Stimulated activated CD8-positive, alpha-beta memory T cell treated with anti-CD3 and anti-CD28 coated beads, Interleukin-2, amount 100 ng/mL, for 1 hour (primary cell): ENCODE measurements around the gene SLC33A1.
"Not testable (repeated sequence)": the region's sequence is repeated elsewhere in the genome, so short reads cannot be mapped to it uniquely, and the experiment has no call there.

Experiments used
- DNase-seq, 2 donors: peaks; one replicate each; pipeline ENCODE4 v3.0.0-alpha.2; 2020; ENCODE audit warnings: low read depth in 2 of 2

SLC33A1 gene

GRCh38 chr3:155862290-155862982, 8.2 kb upstream of the SLC33A1 start:
- DNase-seq = peak; percentile 27 to 45

GRCh38 chr3:155861476-155862183, 7.4 kb upstream of the SLC33A1 start:
- DNase-seq = no peak

- DNase-seq = not testable (repeated sequence)
Measured at GRCh38 chr3:155860424-155860823, 6.2 kb upstream of the SLC33A1 start.

DNA sequence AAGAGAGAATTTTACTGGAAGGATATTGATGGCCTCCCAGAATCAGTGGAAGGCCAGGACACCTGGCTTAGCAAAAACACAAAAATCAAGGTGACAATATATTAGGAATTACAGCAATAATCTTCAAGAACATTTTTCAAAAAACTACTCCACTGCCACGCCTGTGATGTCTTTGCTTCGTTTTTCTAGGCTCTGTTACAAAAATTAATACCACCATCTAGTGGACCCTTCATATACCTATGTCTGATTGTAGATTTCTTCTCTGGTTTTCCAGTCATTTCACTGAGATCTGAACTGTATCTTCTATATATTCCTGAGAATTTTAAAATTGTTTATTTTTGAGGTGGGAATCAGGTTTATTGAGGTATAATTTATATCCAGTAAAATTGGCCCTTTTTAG, 5.6 kb upstream of the SLC33A1 start:
- DNase-seq = no peak

GRCh38 chr3:155853214-155854140, 750 bp downstream of the SLC33A1 start:
- DNase-seq = peak in 1 of 2 donors; percentile 4

DNA sequence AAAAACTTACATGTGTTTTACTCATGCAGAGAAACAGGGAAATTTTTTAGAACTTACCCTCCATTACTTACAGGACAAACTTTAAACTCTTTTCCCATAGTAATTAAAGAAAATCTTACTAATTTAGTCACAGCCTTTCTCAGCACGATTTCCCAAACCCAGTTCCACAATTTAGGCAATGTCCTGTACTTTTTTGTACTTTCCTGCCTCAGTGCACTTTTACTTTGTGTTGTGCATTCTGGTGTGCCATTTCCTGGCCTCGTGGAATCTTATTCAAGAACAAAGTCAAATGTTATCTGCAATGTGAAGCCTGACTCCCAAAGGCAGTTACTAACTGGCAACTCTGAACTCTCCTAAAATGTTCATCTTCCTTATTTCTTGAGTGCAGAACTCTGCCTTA, 1.9 kb downstream of the SLC33A1 start:
- no peak for DNase-seq

- not testable (repeated sequence) for DNase-seq
Measured at GRCh38 chr3:155849404-155849803, 4.8 kb downstream of the SLC33A1 start.

DNA sequence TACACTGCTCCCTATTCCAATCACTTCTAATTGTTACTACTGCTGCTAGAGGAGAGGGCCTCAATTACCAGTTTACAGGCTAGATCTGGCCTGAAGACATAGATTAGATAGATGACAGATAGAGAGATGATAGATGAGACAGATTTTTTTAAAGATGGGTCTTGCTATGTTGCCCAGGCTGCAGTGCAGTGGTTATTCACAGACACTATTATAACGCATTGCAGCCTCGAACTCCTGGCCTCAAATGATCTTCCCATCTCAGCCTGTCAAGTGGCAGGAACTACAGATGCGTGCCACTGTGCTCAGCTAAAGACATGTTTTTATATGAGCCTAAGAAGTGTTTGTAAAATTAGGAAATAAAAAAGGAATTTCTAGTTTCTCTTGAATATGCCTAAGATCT, 6.2 kb downstream of the SLC33A1 start:
- DNase-seq = no peak

DNA sequence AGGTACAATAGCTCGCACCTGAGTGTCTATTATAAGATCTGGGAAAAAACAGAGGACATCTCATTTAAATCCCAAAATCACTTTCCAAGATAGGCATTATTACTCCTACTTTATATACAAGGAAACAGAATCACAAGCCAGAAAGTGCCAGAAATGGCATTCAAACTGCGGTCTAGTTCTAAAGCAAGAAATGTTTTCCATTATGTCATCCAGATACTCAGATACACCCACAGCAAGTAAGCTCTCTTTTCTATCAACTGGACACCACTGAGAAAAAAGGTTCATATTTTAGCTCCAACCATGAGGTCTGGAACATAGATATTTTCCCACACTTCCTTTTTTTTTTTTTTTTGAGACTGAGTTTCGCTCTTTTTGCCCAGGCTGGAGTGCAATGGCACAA, 8.1 kb downstream of the SLC33A1 start:
- no peak for DNase-seq

DNA sequence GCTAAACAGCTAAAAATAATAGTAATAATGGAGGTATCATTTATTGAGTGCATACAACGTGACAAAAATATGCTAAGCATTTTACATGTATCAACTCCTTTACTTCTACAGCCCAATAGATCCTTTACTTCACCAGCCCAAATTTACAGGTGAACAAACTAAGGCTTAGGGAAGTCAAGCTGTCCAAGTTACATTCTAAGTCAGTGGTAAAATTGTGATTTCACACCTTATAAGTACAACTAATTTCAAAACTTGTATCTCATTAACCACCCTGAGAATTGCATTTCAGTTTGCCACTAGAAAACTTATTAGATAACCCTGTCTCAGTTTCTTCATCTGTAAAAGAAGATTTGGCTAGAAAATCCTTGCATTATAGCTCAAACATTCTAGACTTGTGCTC, 10.7 kb downstream of the SLC33A1 start:
- no peak for DNase-seq

GRCh38 chr3:155835341-155836071, 18.7 kb downstream of the SLC33A1 start:
- no peak for DNase-seq

- DNase-seq = not testable (repeated sequence)
Measured at GRCh38 chr3:155828490-155829098, 25.6 kb downstream of the SLC33A1 start.

- no peak for DNase-seq
Measured at GRCh38 chr3:155815030-155815545, 39.1 kb downstream of the SLC33A1 start.

GRCh38 chr3:155813224-155813623, 41.0 kb downstream of the SLC33A1 start:
- DNase-seq = not testable (repeated sequence)

DNA sequence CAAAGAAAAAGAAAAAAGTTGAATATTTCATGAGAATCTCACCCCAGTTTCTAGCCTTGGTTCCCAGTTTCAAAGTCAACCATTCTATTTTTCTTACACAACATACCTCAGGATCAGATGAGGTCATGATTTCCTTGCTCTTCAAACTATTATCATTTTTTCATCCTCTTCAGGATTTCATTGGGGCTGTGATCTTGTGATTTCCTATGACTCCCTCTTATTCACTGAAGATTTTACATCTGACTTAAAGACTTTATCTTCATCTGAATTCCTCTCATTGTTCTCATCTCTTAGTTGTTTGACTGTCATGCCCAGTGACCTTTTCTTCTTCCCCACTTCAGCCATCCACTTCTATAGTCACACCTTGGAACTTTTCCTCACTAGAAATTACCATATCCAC, 45.0 kb downstream of the SLC33A1 start:
- no peak for DNase-seq

GRCh38 chr3:155807823-155808222, 46.4 kb downstream of the SLC33A1 start:
- no peak for DNase-seq

DNA sequence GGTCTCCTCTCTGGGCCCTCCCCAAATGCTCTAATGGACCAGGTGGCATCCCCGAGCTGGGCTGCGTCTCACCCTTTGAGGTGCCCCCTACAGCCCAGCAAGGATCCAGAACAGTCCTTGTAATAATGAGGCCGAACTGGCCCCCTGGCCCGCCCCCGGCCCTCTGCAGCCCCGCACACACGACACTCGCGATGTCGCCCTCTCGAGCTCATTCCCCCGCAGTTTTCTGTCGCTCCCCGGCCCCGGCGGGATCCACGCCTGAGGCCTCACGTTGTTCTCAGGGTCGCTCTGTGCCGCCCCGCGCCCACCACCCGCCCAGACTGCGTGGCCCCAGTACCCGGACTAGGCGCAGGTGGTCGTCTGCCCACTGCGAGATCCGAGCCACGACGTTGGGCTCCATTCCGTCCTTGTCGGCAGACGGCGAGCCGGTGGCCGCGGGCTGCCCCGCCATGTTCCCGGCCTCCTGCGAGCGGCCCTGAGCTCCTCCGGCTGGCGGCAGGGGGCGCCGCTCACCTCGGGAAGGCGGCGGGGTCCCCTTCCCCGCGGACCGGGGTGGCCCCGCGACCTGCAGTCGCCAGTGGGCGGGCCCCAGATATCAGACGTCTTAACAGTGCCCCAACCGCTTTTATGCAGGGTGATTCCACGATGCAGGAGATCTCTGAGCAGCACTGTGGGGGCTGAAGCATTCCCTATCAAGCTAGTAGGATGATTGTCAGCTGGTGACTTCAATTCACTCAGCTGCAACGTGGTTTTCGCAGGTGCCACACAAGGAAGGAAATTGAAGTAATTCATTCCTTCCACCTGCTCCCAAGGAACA, 48.2 kb downstream of the SLC33A1 start, which contains the start of gene C3orf33:
C3orf33 (minus strand) TSS at position 477 of the 817 bp plus-strand sequence; CDS start at position 451, 26 bp downstream.
- peak; percentile 57 to 63 for DNase-seq

DNA sequence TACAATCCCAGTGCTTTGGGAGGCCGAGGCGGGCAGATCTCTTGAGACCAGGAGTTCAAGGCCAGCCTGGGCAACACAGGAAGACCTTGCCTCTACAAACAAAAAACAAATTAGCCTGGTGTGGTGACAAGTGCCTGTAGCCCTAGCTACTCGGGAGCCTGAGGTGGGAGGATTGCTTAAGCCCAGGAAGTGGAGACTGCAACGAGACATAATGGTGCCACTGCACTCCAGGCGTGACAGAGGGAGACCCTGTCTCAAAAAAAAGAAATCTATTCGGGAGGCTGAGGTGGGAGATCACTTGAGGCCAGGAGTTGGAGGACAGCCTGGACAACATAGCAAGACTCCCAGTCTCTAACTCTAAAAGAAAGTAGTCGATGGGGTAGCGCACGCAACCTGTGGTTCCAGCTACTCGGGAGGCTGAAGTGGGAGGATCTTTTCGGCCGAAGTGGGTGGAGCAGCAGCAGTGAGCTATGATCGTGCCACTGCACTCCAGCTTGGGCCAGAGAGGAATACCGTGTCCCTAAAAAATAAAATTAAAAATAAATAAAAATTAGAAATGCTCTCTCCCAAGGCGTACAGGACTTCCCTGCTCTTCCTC, 48.9 kb downstream of the SLC33A1 start:
- DNase-seq = peak in 1 of 2 donors; percentile 12

DNA sequence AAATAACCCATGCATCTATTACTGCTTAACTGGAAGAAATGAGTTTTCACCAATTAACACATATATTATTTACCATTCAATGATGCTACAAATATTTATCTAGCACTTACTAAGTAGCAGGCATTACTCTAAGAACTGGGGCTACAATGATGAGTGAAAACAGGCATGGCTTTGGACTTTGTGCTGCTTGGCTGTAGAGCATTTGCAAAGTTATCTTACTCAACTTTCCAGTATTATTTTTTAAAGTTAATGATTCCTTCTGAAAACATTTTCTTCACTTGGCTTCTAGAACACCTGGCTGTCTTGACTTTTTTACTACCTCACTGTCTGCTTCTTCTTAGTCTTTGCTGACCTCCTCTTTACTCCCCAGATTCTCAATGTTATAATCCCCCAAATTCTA, 49.9 kb downstream of the SLC33A1 start:
- DNase-seq = no peak
